Neural progenitor cell (in vitro differentiated cells): ENCODE results near the gene ZCCHC7. TPM values are rescaled to one million over a fixed set of nuclear protein-coding genes. Genes with fewer than 3 reads are reported as not detected.

Source experiments
- DNase-seq: peaks from one replicate; pipeline ENCODE4 v3.0.0-alpha.2; 2016; ENCODE audit warnings: low spot score
- H2AFZ ChIP-seq: fragments of 200-600 bp; sonication (generic); replicated peaks from 2 replicates; pipeline ENCODE4 v1.6.1; 2016; ENCODE audit warnings: antibody characterized with exemption
- H3F3A ChIP-seq: fragments of 200-600 bp; sonication (generic); 2 replicates; pipeline ENCODE4 v1.6.1; 2016; ENCODE audit warnings: antibody characterized with exemption, low read depth
- H3K27ac ChIP-seq: fragments of 200-600 bp; sonication (generic); 2 replicates; pipeline ENCODE4 v1.5.1; 2016; ENCODE audit warnings: mild to moderate bottlenecking
- H3K27me3 ChIP-seq: fragments of 200-600 bp; sonication (generic); 2 replicates; pipeline ENCODE4 v1.6.1; 2016; ENCODE audit warnings: mild to moderate bottlenecking, moderate library complexity
- H3K36me3 ChIP-seq: fragments of 200-600 bp; sonication (generic); 2 replicates; pipeline ENCODE4 v1.5.1; 2016
- H3K4me1 ChIP-seq: fragments of 200-600 bp; sonication (generic); 2 replicates; pipeline ENCODE4 v1.6.1; 2016; ENCODE audit warnings: mixed run types
- H3K4me2 ChIP-seq: fragments of 200-600 bp; sonication (generic); 2 replicates; pipeline ENCODE4 v1.6.1; 2016
- H3K4me3 ChIP-seq: fragments of 200-600 bp; sonication (generic); 2 replicates; pipeline ENCODE4 v1.5.1; 2016
- H3K79me2 ChIP-seq: fragments of 200-600 bp; sonication (generic); 2 replicates; pipeline ENCODE4 v1.6.1; 2016; ENCODE audit warnings: low read depth
- H3K9ac ChIP-seq: fragments of 200-600 bp; sonication (generic); 2 replicates; pipeline ENCODE4 v1.6.1; 2016
- H3K9me3 ChIP-seq: fragments of 200-600 bp; sonication (generic); 2 replicates; pipeline ENCODE4 v1.5.1; 2016; ENCODE audit warnings: low read depth
- H4K20me1 ChIP-seq: fragments of 200-600 bp; sonication (generic); 2 replicates; pipeline ENCODE4 v1.6.1; 2016; ENCODE audit warnings: low read depth
- H3K27ac Mint-ChIP-seq: 3 replicates; pipeline ENCODE4 v1.8.0; 2021; ENCODE audit warnings: mixed read lengths
- H3K27me3 Mint-ChIP-seq: 2 replicates; pipeline ENCODE4 v1.8.0; 2022; ENCODE audit warnings: low read depth, mild to moderate bottlenecking, inconsistent platforms, moderate library complexity, mixed read lengths; ENCODE audit not compliant: insufficient read depth
- H3K36me3 Mint-ChIP-seq: 3 replicates; pipeline ENCODE4 v1.8.0; 2021; ENCODE audit warnings: mixed read lengths
- H3K4me1 Mint-ChIP-seq: 3 replicates; pipeline ENCODE4 v1.8.0; 2021; ENCODE audit warnings: mixed read lengths
- H3K4me3 Mint-ChIP-seq: 3 replicates; pipeline ENCODE4 v1.8.0; 2021; ENCODE audit warnings: mild to moderate bottlenecking, moderate library complexity, mixed read lengths
- H3K9me3 Mint-ChIP-seq: 3 replicates; pipeline ENCODE4 v1.8.0; 2020; ENCODE audit warnings: mixed read lengths
- CTCF ChIP-seq: fragments of 200-600 bp; sonication (generic); IDR thresholded peaks from 2 replicates; pipeline ENCODE4 v1.5.1; 2017; ENCODE audit warnings: antibody characterized with exemption, mild to moderate bottlenecking
- EZH2 ChIP-seq: fragments of 200-600 bp; sonication (generic); IDR thresholded peaks from 2 replicates; pipeline ENCODE4 v1.6.1; 2017; ENCODE audit warnings: antibody characterized with exemption, mild to moderate bottlenecking, moderate library complexity
- EZH2phosphoT487 ChIP-seq: fragments of 200-600 bp; sonication (generic); IDR thresholded peaks from 2 replicates; pipeline ENCODE4 v1.6.1; 2017; ENCODE audit warnings: antibody characterized with exemption
- total RNA-seq: library from RNA; depleted of rRNA; stranded (reverse); fragments of >200 nt; gene quantifications from 2 replicates; pipeline ENCODE4 v1.2.3, GENCODE V29; 2015; ENCODE audit warnings: low replicate concordance

Gene ZCCHC7
- total RNA-seq, 1 donor from 2014 or later, result 27.6 TPM

DNA sequence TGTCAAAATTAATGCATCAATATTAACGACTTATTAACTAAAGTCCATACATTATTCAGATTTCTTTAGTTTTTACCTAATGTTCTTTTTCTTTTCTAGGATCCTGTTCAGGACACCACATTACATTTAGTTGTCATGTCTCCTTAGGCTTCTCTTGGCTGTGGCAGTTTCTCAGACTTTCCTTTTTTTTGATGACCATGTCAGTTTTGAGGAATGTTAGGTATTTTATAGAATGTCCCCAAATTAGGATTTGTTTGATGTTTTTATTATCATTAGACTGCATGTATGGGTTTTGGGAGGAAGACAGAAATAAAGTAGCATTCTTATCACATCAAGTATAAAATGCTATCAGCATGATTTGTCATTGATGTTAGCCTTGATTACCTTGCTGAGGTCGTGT is 32.0 kb downstream of the ZCCHC7 start:
- no peak overlapping the region for H3K4me2 ChIP-seq
- H3K36me3 Mint-ChIP-seq, result peaks cover 29% of the 10 kb centered on the region
- H3K27ac ChIP-seq, result peak overlapping the region; percentile 24
- H3K9me3 ChIP-seq, result no peaks in the 10 kb centered on the region
- H3K79me2 ChIP-seq, result peaks cover 30% of the 10 kb centered on the region
- H3K27me3 ChIP-seq, result no peaks in the 10 kb centered on the region
- TF ChIP-seq EZH2phosphoT487, result no peak
- TF ChIP-seq EZH2, result no peak
- TF ChIP-seq CTCF, result no peak
- H2AFZ ChIP-seq, result no peak overlapping the region
- H3F3A ChIP-seq, result peaks cover 23% of the 10 kb centered on the region
- no peak overlapping the region for H3K27ac Mint-ChIP-seq
- H4K20me1 ChIP-seq, result no peaks in the 10 kb centered on the region
- no peaks in the 10 kb centered on the region for H3K36me3 ChIP-seq
- H3K4me1 Mint-ChIP-seq, result peaks cover 33% of the 10 kb centered on the region
- H3K9ac ChIP-seq, result no peak overlapping the region
- H3K9me3 Mint-ChIP-seq, result peaks cover 4% of the 10 kb centered on the region
- H3K4me3 Mint-ChIP-seq, result no peak overlapping the region
- H3K27me3 Mint-ChIP-seq, result no peaks in the 10 kb centered on the region
- no peak overlapping the region for H3K4me3 ChIP-seq
- DNase-seq, result no peak
- H3K4me1 ChIP-seq, result peaks cover 38% of the 10 kb centered on the region

GRCh38 chr9:37155601-37156000 is 35.2 kb downstream of the ZCCHC7 start:
- H4K20me1 ChIP-seq, result no peaks in the 10 kb centered on the region
- no peak overlapping the region for H3K4me2 ChIP-seq
- H3K4me3 ChIP-seq, result no peak overlapping the region
- Mint-ChIP-seq H3K27me3 (no peaks in the 10 kb centered on the region), H3K4me3 (no peak overlapping the region), H3K27ac (no peak overlapping the region), H3K9me3 (peaks cover 4% of the 10 kb centered on the region), H3K4me1 (peaks cover 4% of the 10 kb centered on the region), H3K36me3 (peaks cover 38% of the 10 kb centered on the region)
- peaks cover 3% of the 10 kb centered on the region for H3F3A ChIP-seq
- no peak overlapping the region for H3K9ac ChIP-seq
- no peak for DNase-seq
- no peak for TF ChIP-seq EZH2phosphoT487
- no peak for TF ChIP-seq CTCF
- no peak for TF ChIP-seq EZH2
- H3K79me2 ChIP-seq, result peaks cover 26% of the 10 kb centered on the region
- H3K4me1 ChIP-seq, result peaks cover 6% of the 10 kb centered on the region
- no peak overlapping the region for H2AFZ ChIP-seq
- H3K27ac ChIP-seq, result no peak overlapping the region
- no peaks in the 10 kb centered on the region for H3K9me3 ChIP-seq
- H3K36me3 ChIP-seq, result no peaks in the 10 kb centered on the region
- no peaks in the 10 kb centered on the region for H3K27me3 ChIP-seq

GRCh38 chr9:37156205-37156604 is 35.8 kb downstream of the ZCCHC7 start:
- no peak overlapping the region for H2AFZ ChIP-seq
- no peak overlapping the region for H3K4me2 ChIP-seq
- H3K27ac Mint-ChIP-seq, result no peak overlapping the region
- peaks cover 4% of the 10 kb centered on the region for H3K4me1 Mint-ChIP-seq
- H3K79me2 ChIP-seq, result peaks cover 26% of the 10 kb centered on the region
- no peak overlapping the region for H3K27ac ChIP-seq
- no peaks in the 10 kb centered on the region for H3K27me3 ChIP-seq
- H3K4me3 Mint-ChIP-seq, result no peak overlapping the region
- H3K9me3 Mint-ChIP-seq, result peaks cover 4% of the 10 kb centered on the region
- H3K27me3 Mint-ChIP-seq, result no peaks in the 10 kb centered on the region
- H3K36me3 ChIP-seq, result no peaks in the 10 kb centered on the region
- H3K9ac ChIP-seq, result no peak overlapping the region
- DNase-seq, result no peak
- H3K9me3 ChIP-seq, result no peaks in the 10 kb centered on the region
- peaks cover 3% of the 10 kb centered on the region for H3F3A ChIP-seq
- no peak overlapping the region for H3K4me3 ChIP-seq
- no peak for TF ChIP-seq CTCF
- no peak for TF ChIP-seq EZH2phosphoT487
- TF ChIP-seq EZH2, result no peak
- H3K36me3 Mint-ChIP-seq, result peaks cover 38% of the 10 kb centered on the region
- no peaks in the 10 kb centered on the region for H4K20me1 ChIP-seq
- H3K4me1 ChIP-seq, result peaks cover 5% of the 10 kb centered on the region
